Ishikawa (cell line): ENCODE measurements around the gene SLC9A9.

ENCODE experiments used
- CEBPB ChIP-seq: IDR thresholded peaks from 2 replicates; pipeline ENCODE4 v1.6.1; 2012
- CREB1 ChIP-seq: IDR thresholded peaks from 2 replicates; pipeline ENCODE4 v1.6.1; 2012; ENCODE audit warnings: low read depth
- EGR1 ChIP-seq: IDR thresholded peaks from 2 replicates; pipeline ENCODE4 v1.6.1; 2012
- EP300 ChIP-seq: IDR thresholded peaks from 2 replicates; pipeline ENCODE4 v1.6.1; 2012; ENCODE audit warnings: borderline replicate concordance
- FOXM1 ChIP-seq: IDR thresholded peaks from 2 replicates; pipeline ENCODE4 v1.6.1; 2012; ENCODE audit warnings: low read depth, borderline replicate concordance
- MAX ChIP-seq: IDR thresholded peaks from 2 replicates; pipeline ENCODE4 v1.6.1; 2012
- NFIC ChIP-seq: IDR thresholded peaks from 2 replicates; pipeline ENCODE4 v1.6.1; 2012
- RAD21 ChIP-seq: IDR thresholded peaks from 2 replicates; pipeline ENCODE4 v1.6.1; 2012; ENCODE audit warnings: low read depth
- TAF1 ChIP-seq: IDR thresholded peaks from 2 replicates; pipeline ENCODE4 v1.6.1; 2012; ENCODE audit warnings: low read depth, mild to moderate bottlenecking
- TCF12 ChIP-seq: IDR thresholded peaks from 2 replicates; pipeline ENCODE4 v1.6.1; 2012; ENCODE audit warnings: low read depth
- TEAD4 ChIP-seq: IDR thresholded peaks from 2 replicates; pipeline ENCODE4 v1.6.1; 2012
- YY1 ChIP-seq: IDR thresholded peaks from 2 replicates; pipeline ENCODE4 v1.6.1; 2012; ENCODE audit warnings: low read depth
- ZBTB7A ChIP-seq: IDR thresholded peaks from 2 replicates; pipeline ENCODE4 v1.6.1; 2012; ENCODE audit warnings: low read depth
- TF ChIP-seq, protein P1 (sequence below): IDR thresholded peaks from 2 replicates; pipeline ENCODE4 v1.6.1; 2012; ENCODE audit warnings: low read depth, mild to moderate bottlenecking
- TF ChIP-seq, protein P2 (sequence below): IDR thresholded peaks from 2 replicates; pipeline ENCODE4 v1.6.1; 2012

Gene SLC9A9

DNA sequence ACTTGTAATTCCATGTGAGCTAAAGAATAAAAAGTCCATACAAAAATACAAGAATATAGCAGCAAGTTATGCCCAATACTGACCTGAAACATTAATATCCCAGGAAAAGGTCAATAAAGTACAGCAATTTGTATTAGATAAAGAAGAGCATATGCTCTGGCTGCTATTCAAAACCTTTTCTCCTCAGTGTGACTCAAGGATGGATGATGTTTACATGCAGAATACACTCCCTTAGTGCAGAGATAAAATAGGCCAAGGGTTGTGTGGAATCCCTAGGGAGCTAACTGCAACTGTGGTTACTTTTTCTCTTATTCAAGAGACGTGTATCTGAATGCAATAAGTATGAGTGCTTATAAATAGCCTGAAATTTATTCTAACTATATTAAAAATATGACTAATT is 78.7 kb downstream of the SLC9A9 start:
- TF ChIP-seq YY1 = no peak
- no peak for TF ChIP-seq ZBTB7A
- no peak for TF ChIP-seq EGR1
- no peak for TF ChIP-seq RAD21
- no peak for TF ChIP-seq MAX
- no peak for TF ChIP-seq TEAD4
- TF ChIP-seq, protein P1, sequence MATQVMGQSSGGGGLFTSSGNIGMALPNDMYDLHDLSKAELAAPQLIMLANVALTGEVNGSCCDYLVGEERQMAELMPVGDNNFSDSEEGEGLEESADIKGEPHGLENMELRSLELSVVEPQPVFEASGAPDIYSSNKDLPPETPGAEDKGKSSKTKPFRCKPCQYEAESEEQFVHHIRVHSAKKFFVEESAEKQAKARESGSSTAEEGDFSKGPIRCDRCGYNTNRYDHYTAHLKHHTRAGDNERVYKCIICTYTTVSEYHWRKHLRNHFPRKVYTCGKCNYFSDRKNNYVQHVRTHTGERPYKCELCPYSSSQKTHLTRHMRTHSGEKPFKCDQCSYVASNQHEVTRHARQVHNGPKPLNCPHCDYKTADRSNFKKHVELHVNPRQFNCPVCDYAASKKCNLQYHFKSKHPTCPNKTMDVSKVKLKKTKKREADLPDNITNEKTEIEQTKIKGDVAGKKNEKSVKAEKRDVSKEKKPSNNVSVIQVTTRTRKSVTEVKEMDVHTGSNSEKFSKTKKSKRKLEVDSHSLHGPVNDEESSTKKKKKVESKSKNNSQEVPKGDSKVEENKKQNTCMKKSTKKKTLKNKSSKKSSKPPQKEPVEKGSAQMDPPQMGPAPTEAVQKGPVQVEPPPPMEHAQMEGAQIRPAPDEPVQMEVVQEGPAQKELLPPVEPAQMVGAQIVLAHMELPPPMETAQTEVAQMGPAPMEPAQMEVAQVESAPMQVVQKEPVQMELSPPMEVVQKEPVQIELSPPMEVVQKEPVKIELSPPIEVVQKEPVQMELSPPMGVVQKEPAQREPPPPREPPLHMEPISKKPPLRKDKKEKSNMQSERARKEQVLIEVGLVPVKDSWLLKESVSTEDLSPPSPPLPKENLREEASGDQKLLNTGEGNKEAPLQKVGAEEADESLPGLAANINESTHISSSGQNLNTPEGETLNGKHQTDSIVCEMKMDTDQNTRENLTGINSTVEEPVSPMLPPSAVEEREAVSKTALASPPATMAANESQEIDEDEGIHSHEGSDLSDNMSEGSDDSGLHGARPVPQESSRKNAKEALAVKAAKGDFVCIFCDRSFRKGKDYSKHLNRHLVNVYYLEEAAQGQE = no peak
- no peak for TF ChIP-seq CEBPB
- TF ChIP-seq CREB1 = no peak
- no peak for TF ChIP-seq TAF1
- no peak for TF ChIP-seq TCF12
- no peak for TF ChIP-seq FOXM1
- TF ChIP-seq NFIC = no peak
- TF ChIP-seq EP300 = no peak
- TF ChIP-seq, protein P2, sequence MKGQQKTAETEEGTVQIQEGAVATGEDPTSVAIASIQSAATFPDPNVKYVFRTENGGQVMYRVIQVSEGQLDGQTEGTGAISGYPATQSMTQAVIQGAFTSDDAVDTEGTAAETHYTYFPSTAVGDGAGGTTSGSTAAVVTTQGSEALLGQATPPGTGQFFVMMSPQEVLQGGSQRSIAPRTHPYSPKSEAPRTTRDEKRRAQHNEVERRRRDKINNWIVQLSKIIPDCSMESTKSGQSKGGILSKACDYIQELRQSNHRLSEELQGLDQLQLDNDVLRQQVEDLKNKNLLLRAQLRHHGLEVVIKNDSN = no peak

GRCh38 chr3:143764840-143765239 is 83.4 kb downstream of the SLC9A9 start:
- TF ChIP-seq CEBPB (no peak), NFIC (no peak), ZBTB7A (no peak), MAX (no peak), TEAD4 (no peak), TCF12 (no peak), CREB1 (no peak), FOXM1 (no peak)
- TF ChIP-seq, protein P2 = no peak
- TF ChIP-seq, protein P1 = no peak

DNA sequence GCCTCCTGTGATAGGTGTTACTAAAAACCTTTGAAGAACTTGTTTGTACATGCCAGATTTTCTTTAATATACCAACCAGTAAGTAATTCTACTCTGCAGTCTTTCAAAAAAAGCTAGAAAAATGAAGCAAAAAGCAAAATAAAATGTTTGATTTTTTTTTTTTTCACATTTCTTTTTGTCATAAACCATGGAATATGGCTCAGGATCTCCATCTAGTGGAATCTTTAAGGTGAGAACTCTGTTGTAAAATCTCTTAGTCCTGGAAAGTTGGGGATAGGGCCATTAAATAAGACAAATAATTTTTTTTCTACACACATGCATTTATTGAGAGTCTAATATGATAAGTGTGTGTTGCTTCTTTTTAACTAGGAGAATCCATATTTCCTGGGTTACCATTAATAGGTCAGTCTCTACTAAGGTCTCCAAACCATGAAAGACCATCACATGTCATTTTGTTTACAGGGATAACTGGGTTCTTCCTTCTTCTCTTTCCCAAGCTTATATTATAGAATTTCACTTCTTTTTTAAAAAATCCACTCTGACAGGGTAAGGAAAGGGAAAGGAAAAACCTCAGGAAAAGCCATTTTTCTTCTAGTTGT is 84.6 kb downstream of the SLC9A9 start:
- peak; percentile 44 for TF ChIP-seq RAD21
- TF ChIP-seq, protein P2 = no peak

DNA sequence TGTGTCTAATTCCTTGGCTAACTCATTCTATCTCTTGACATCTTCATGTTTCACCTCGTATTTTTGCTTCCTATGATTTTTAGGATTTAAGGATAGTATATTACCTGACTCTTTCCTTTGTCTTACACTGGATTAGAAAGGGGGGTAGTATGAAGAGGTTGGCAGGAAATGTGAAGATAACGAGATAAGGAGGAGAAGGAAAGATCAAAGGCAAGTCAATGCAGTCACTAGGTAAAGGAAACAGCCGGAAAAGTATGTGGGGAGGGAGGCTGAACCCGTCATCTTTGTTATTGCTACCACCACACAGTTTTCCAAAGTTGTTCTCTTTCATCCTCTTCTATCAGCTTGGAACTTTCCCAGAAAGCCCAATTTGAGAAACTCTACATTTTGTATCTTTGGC is 90.6 kb downstream of the SLC9A9 start:
- TF ChIP-seq TEAD4 = no peak
- no peak for TF ChIP-seq RAD21
- TF ChIP-seq CEBPB = no peak
- TF ChIP-seq EP300 = no peak
- no peak for TF ChIP-seq EGR1
- no peak for TF ChIP-seq TCF12
- TF ChIP-seq FOXM1 = no peak
- TF ChIP-seq, protein P2 = no peak
- no peak for TF ChIP-seq YY1
- TF ChIP-seq MAX = no peak
- TF ChIP-seq NFIC = no peak
- no peak for TF ChIP-seq CREB1
- TF ChIP-seq, protein P1 = no peak
- TF ChIP-seq ZBTB7A = no peak
- no peak for TF ChIP-seq TAF1
